Activated naive CD8-positive, alpha-beta T cell treated with anti-CD3 and anti-CD28 coated beads, Interleukin-2, amount 50 U/mL, for 16 hours (primary cell): ENCODE results near the gene PRKN.

Experiments
- DNase-seq: peaks from one replicate; pipeline ENCODE4 v3.0.0-alpha.2; 2020; ENCODE audit warnings: low read depth, low spot score

PRKN gene

DNA sequence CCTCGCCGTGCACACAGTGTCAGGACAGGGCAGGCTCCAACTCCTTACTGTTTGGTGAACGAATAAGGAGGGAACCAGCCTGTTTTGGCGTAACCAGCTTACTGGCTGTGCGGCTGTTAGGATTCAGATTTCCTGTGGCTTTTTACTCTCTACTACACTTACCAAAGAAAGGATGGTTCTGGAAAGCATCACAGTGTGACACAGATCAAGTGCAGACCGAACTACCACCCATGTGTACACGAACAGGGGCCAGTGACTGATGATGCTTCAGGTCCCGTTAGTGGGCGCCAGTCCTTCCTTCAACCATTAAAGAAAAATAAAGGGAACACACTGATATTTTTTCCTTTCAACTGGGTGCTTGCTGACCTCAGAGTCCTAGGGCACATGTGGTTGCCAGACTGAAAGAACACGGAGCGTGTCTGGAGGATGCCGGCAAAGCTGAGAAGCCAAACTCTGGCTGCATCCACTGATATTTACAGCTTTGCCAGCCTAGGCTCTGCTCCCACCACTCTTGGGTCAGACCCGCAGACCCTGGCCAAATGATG is 1101.4 kb downstream of the PRKN start:
- no peak for DNase-seq

DNA sequence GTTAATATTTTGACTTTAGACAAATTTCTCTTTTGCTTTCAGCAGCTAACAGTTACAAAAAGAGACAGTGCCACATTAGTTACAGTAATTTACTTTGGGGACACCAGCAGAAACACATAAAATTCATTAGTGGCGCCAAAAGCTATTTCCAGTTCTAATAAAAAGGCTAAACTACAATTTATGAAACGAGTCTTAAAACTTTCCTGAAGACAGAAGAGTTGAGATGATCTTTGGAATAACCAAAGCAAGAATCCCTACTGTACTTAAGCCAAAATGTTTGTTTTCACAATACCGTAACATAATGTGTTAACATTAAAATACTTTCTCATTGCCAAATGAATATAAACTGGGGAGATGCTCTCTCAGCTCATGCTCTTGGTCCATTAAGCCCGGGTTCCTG is 1103.5 kb downstream of the PRKN start:
- no peak for DNase-seq

- DNase-seq, result no peak
Observed at GRCh38 chr6:161622779-161623178, 1104.8 kb downstream of the PRKN start.

DNA sequence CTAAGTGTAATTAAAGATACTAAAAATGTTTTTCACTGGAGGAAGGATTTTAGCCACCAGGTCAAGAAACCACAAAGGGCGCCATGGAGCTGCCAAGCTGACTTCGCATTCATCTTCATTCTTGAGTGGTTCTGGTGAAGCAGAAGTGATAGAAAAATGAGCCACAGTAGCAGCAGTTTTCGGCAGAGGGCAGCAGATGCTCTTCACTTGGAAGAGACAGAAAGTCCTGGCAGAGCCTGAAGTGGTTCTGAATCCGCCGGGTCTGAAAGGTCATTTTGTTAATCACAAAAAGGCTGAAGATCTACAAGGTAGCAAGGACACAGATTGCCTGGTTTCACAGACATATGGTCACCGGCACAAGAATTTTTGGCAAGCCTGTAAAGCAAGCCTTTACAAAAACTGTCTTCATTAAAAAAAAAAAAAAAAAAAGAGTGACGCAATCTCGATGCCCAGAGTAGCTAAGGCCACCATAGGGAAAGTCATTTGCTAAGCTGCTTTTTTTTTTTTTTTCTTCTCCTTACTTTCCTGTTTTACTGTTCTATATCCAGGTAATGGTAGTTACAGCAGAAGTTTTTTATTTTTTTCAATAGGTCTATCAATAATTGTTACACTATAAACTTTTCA is 1108.6 kb downstream of the PRKN start:
- no peak for DNase-seq

GRCh38 chr6:161613711-161614110 is 1113.9 kb downstream of the PRKN start:
- DNase-seq, result no peak

DNA sequence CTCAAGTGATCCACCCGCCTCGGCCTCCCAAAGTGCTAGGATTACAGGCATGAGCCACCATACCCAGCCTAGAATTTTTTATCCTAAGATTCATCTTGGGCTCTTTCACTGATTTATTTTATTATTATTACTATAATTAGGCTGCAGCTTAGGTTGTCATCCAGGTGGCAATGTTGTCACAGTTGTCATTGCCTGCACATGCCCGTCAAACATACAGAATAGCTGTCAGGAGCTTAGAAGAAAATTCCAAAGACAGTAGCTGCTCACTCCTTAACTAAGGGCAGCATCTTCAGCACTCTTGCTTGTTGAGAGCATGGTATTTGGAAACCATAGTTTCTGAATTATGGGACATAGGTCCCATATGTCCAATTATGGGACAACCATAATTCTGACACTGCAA is 1118.8 kb downstream of the PRKN start:
- no peak for DNase-seq

DNA sequence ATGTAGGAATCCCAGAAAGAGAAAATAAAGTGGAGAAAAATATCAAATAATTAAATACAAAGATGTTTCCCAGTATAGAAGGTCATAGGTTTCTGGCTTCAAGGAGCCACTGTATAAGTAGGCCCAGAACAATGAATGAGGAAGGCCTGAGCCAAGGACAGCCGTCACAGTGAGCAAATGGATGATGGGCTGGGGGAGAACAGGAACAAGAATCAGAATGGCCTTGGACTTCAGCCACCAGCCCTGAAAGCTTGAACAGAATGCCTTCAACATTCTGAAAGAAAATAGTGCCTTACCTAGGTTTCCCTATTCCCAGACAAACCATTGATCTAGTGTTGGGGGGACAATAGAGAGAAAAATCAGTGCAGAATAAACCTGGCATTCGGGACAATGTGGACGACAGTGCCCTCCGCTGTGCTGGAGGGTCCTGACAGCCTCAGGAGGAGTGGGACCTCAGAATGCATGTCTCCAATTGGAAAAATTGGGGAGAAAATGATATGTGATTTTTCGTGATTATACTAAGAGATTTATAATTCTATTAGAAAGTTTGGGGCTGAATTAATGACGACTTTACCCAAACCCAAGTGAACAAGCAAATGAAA is 1119.8 kb downstream of the PRKN start:
- no peak for DNase-seq

- DNase-seq, result no peak
Observed at GRCh38 chr6:161602359-161602758, 1125.2 kb downstream of the PRKN start.

GRCh38 chr6:161598896-161599295 is 1128.7 kb downstream of the PRKN start:
- DNase-seq, result no peak

DNA sequence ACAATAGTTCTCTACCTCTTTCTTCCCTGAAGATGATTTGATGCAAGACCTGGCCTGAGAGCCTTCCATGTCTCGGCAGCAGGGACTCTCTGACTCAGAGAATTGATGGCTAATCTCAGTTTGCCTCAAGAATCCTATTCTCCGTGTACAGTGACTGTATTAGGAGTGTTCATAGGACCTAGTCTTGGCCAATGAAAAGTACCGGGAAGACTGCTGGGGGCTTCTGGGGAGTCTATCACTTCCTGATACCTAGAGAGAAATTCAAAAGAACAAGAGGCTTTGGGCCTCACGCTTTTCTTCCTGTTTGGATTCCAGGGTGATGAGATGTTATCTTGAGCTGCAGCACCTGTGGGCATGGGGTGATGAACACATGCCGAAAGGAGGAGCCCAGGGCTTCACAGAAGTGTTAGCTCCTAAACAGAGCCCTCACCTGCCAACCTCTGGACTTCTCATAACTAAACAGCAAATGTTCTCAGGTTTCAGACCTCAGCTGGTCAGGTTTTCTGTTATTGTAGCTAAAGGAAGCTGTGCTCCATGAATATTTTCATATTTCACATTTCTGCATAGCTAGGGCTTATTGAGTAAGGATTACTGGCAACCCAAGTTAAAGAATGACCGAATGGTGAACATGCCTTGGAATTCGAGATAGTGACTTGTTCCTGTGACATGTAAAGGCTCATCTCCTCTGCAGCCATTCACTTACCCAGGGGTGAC is 1130.6 kb downstream of the PRKN start:
- no peak for DNase-seq

DNA sequence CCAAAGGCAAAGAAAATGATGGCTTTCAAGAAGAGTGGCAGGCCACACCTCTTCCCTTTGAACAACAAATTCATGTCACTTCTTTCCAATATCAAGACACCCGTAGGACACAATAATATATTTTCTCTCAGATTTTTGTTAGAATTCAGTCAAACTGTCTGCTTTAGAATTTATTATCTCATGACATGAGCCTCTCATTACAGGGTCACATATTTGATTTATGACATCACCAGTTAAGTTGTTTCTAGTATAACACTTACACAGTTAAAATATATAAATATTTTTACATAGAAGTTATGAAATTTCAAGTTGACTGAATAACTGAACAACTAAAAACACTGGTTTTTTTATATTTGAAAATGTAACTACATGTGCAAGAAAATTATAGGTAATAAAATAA is 1133.2 kb downstream of the PRKN start:
- no peak for DNase-seq

GRCh38 chr6:161590961-161591627 is 1136.5 kb downstream of the PRKN start:
- DNase-seq, result no peak

- DNase-seq, result no peak
Observed at GRCh38 chr6:161586887-161587286, 1140.7 kb downstream of the PRKN start.

GRCh38 chr6:161584621-161585340 is 1142.8 kb downstream of the PRKN start:
- DNase-seq, result no peak

GRCh38 chr6:161584051-161584450 is 1143.5 kb downstream of the PRKN start:
- no peak for DNase-seq

DNA sequence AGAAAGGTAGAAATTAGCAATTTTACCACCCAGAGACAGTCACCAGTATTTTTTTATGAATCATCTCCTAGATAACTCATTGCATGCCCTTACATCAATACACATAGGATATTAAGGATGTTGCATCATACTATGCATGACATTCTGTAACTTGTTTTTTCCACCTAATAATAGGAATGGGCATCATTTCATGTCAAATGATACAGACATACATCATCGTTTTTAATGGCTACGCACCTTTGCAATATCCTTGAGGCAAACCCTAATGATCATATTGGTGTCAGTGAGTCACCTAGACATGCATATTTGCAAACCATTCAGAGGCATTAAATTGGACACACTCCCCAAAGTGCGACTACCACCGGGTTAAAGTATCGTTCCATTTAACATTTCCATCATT is 1144.0 kb downstream of the PRKN start:
- DNase-seq, result no peak

DNA sequence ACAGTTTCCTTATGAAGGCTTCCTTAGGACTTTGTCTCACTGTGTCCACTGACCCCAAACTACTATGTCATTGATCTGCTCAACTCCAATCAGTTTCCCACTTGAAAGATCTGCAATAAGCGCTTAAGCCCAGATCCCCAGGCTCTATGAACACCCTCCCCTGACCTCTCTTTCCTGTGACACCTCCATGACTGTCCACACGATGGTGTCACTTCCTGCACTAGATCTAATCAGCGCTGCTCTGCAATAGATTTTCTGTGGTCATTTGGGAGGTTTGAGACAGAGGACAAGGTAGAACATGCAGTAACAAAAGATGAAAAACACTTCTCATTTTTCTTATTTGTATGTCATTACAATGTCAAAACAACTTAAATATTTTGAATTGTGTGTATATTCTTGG is 1149.1 kb downstream of the PRKN start:
- no peak for DNase-seq

DNA sequence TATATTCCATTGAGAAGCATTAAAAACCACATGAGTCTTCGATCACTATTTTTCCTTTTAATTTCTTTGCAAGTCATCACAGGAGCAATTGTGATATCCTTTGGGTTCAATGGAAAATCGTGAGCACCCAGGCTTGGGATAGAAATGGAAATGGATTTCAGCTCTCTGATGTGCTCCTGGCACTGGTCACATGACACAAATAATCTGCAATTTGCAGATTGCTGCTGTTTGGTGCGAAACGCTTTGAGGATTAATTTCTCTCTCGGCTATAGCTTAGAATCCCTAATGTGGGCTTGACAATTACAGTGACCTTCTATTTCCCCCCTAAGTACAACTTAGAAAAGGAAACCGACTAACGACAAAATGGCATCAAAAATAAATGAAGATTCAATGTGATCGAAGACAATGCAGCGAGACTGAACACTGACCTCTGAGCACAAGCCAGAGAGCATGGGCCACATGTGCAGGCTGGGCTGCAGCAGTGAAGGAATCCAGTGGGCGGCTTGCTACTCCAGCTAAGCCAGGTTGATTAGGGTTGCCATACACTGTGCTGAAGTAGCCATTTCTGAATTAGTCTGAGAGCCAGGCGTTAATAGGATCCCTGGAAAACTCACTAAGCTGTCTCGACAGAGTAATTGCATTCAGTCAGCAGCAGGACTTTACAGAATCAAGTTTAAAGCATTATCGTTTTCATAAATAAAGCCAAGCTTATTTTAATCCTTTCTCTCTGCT is 1151.9 kb downstream of the PRKN start:
- DNase-seq, result no peak

DNA sequence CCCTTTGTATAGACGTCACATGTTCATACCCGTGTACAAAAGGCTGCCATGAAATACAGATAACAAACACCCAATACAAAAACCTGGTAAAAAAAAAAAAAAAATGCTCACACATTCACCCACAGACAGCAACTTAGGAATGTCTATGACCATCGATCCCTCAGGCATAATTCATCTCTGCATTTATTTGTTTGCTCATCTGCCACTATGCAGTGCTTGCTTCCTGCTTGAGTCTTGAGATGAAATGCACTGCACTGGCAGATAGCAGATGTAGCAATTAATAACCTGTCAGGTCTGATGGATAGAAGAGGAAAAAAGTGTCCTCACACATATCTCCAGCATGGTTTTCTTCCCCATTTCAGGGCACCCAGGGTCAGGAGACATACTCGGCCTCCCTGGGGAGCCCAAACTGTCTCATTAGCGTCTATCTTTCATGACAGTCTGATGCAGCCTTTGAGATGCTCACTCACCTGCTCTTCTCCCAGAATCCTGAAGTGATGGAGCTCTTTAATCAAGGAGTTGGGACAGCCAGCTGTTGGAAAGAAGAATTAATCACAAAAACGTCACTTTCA is 1158.6 kb downstream of the PRKN start:
- DNase-seq, result no peak

GRCh38 chr6:161564952-161565351 is 1162.6 kb downstream of the PRKN start:
- no peak for DNase-seq

DNA sequence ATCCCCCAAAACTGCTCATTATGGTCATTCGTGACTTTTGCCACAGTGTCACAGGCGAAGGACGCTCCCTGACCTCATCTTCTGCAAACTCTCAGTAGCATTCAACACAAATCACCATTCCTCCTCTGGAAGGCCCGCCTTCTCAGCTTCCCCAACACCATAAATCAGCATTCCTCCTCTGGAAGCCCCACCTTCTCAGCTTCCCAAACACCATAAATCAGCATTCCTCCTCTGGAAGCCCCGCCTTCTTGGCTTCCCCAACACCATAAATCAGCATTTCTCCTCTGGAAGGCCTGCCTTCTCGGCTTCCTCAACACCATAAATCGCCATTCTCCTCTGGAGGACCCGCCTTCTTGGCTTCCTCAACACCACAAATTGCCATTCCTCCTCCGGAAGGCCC is 1165.7 kb downstream of the PRKN start:
- DNase-seq, result no peak
